CD14-positive monocyte (primary cell): Measurements from ENCODE around the gene TMEM271. TPM values are rescaled to one million over a fixed set of nuclear protein-coding genes. Genes with fewer than 3 reads are reported as not detected.

ENCODE experiments used
- DNase-seq, 3 donors: peaks; one replicate each; pipeline ENCODE4 v3.0.0-alpha.2; 2011 to 2022
- H2AFZ ChIP-seq: 2 replicates; pipeline ENCODE4 v1.6.0; 2012; ENCODE audit warnings: mild to moderate bottlenecking, low read depth, low read length, inconsistent platforms; ENCODE audit not compliant: insufficient read depth, poor library complexity, severe bottlenecking
- H3K27ac ChIP-seq, 2 donors: 1 replicate in 1 of 2; 2 replicates in 1 of 2; pipeline ENCODE4 v1.5.1; 2012 to 2013; ENCODE audit warnings: low read length in 2 of 2, control low read depth in 1 of 2, inconsistent platforms in 1 of 2, low read depth in 1 of 2, mild to moderate bottlenecking in 1 of 2
- H3K27me3 ChIP-seq, 2 donors: one replicate each; pipeline versions ENCODE4 v1.6.0 to v1.6.1; 2011 to 2013; ENCODE audit warnings: low read length in 2 of 2; ENCODE audit not compliant: control insufficient read depth in 2 of 2, insufficient read depth in 2 of 2
- H3K36me3 ChIP-seq, 2 donors: replicated peaks in 1 of 2; 1 replicate in 1 of 2; 2 replicates in 1 of 2; pipeline versions ENCODE4 v1.5.1 to v1.6.1; 2012 to 2013; ENCODE audit warnings: low read length in 2 of 2, control low read depth in 1 of 2, inconsistent platforms in 1 of 2, mild to moderate bottlenecking in 1 of 2; ENCODE audit not compliant: insufficient read depth in 2 of 2, control insufficient read depth in 1 of 2
- H3K4me1 ChIP-seq, 2 donors: 1 replicate in 1 of 2; 2 replicates in 1 of 2; pipeline versions ENCODE4 v1.5.1 to v1.6.1; 2012 to 2013; ENCODE audit warnings: low read length in 2 of 2, control low read depth in 1 of 2, inconsistent platforms in 1 of 2, mild to moderate bottlenecking in 1 of 2, moderate library complexity in 1 of 2; ENCODE audit not compliant: insufficient read depth in 2 of 2, control insufficient read depth in 1 of 2
- H3K4me2 ChIP-seq: replicated peaks from 2 replicates; pipeline ENCODE3; 2012; ENCODE audit warnings: low read length, moderate library complexity, mild to moderate bottlenecking; ENCODE audit not compliant: poor library complexity, severe bottlenecking; ENCODE audit errors: extremely low read depth
- H3K4me3 ChIP-seq, 3 experiments: fragments of 200-600 bp in 1 of 3; sonication (generic) in 1 of 3; replicated peaks in 1 of 3; 1 replicate in 2 of 3; 2 replicates in 1 of 3; pipeline ENCODE4 v1.5.1; 2011 to 2013; ENCODE audit warnings: low read length in 3 of 3, mild to moderate bottlenecking in 3 of 3, control low read depth in 2 of 3, low read depth in 2 of 3, inconsistent platforms in 1 of 3, moderate library complexity in 1 of 3
- H3K79me2 ChIP-seq: 2 replicates; pipeline ENCODE4 v1.6.0; 2012; ENCODE audit warnings: mild to moderate bottlenecking, control low read depth, inconsistent platforms, low read length, moderate library complexity; ENCODE audit not compliant: insufficient read depth
- H3K9ac ChIP-seq: 2 replicates; pipeline ENCODE4 v1.6.0; 2017; ENCODE audit warnings: low read length, mild to moderate bottlenecking; ENCODE audit not compliant: insufficient read depth, poor library complexity, severe bottlenecking
- H3K9me3 ChIP-seq, 2 donors: replicated peaks in 1 of 2; 1 replicate in 1 of 2; 2 replicates in 1 of 2; pipeline versions ENCODE4 v1.5.1 to v1.6.1; 2012 to 2013; ENCODE audit warnings: low read length in 2 of 2, control low read depth in 1 of 2; ENCODE audit not compliant: control insufficient read depth in 1 of 2, insufficient read depth in 1 of 2
- H4K20me1 ChIP-seq: 2 replicates; pipeline ENCODE4 v1.6.0; 2012; ENCODE audit warnings: mild to moderate bottlenecking, low read length, control low read depth, moderate library complexity; ENCODE audit not compliant: insufficient read depth
- H3K27ac Mint-ChIP-seq, 7 donors: one replicate each; pipeline ENCODE4 v1.8.0; 2020; ENCODE audit warnings: mild to moderate bottlenecking in 7 of 7, mixed read lengths in 7 of 7, moderate library complexity in 6 of 7, inconsistent platforms in 2 of 7
- H3K27me3 Mint-ChIP-seq, 3 donors: one replicate each; pipeline ENCODE4 v1.8.0; 2021 to 2022; ENCODE audit warnings: low read depth in 3 of 3, mild to moderate bottlenecking in 3 of 3, mixed read lengths in 3 of 3, moderate library complexity in 3 of 3, inconsistent platforms in 1 of 3
- H3K36me3 Mint-ChIP-seq, 2 donors: one replicate each; pipeline ENCODE4 v1.8.0; 2020; ENCODE audit warnings: mixed read lengths in 2 of 2, inconsistent platforms in 1 of 2, mild to moderate bottlenecking in 1 of 2
- H3K4me1 Mint-ChIP-seq: one replicate; pipeline ENCODE4 v1.8.0; 2020; ENCODE audit warnings: mild to moderate bottlenecking, mixed read lengths
- H3K4me3 Mint-ChIP-seq, 2 donors: one replicate each; pipeline ENCODE4 v1.8.0; 2020; ENCODE audit warnings: mild to moderate bottlenecking in 2 of 2, mixed read lengths in 2 of 2, moderate library complexity in 1 of 2
- H3K9me3 Mint-ChIP-seq, 7 donors: one replicate each; pipeline ENCODE4 v1.8.0; 2020 to 2022; ENCODE audit warnings: mixed read lengths in 7 of 7, mild to moderate bottlenecking in 6 of 7, moderate library complexity in 6 of 7, inconsistent platforms in 2 of 7
- WGBS: methylation state at CpG from one replicate; pipeline ENCODE4 v1.1.5; 2013; ENCODE audit warnings: missing lambda C conversion rate; ENCODE audit not compliant: insufficient coverage; 5-methylcytosine and 5-hydroxymethylcytosine counted together
- intact Hi-C, 2 donors: fragments of 100-400 bp; cut with micrococcal nuclease; formaldehyde crosslinking; loops; one replicate each; pipeline versions ENCODE4 v1.15.0 to v1.15.1; 2023
- polyA plus RNA-seq, 3 donors: library from polyadenylated mRNA; depleted of rRNA in 1 of 3; unstranded in 2 of 3; stranded (reverse) in 1 of 3; fragments of 300-500 nt in 2 of 3; fragments of >200 nt in 1 of 3; fragmentation: Illumina TruSeq in 2 of 3; gene quantifications; 1 replicate in 2 of 3; 2 replicates in 1 of 3; pipeline ENCODE4 v1.2.3, GENCODE V29; 2012 to 2021
- TF ChIP-seq, protein P1 (sequence below): fragments of 200-600 bp; IDR thresholded peaks from one replicate; pipeline ENCODE4 v1.8.0; 2022; ENCODE audit warnings: antibody characterized with exemption, mild to moderate bottlenecking

Gene TMEM271
- polyA plus RNA-seq, 3 donors: not detected

- H3K36me3 Mint-ChIP-seq: no peaks in the 10 kb centered on the region
- no peak overlapping the region for H3K4me3 Mint-ChIP-seq
- H2AFZ ChIP-seq: no peak overlapping the region
- no peak overlapping the region for H3K27ac Mint-ChIP-seq
- H3K9ac ChIP-seq: no peak overlapping the region
- no peak for DNase-seq
- no peaks in the 10 kb centered on the region for H3K27me3 ChIP-seq
- no peak overlapping the region for H3K4me3 ChIP-seq
- H3K4me1 Mint-ChIP-seq: no peaks in the 10 kb centered on the region
- H3K9me3 Mint-ChIP-seq: peaks cover 16 to 44% (median 34%) of the 10 kb centered on the region in 7 donors
- no peak overlapping the region for H3K4me2 ChIP-seq
- no peaks in the 10 kb centered on the region for H3K36me3 ChIP-seq
- intact Hi-C loops: no loop called here
- H3K27me3 Mint-ChIP-seq: peaks cover 6 to 18% (median 14%) of the 10 kb centered on the region in 3 donors
- no peaks in the 10 kb centered on the region for H4K20me1 ChIP-seq
- WGBS: 94% methylated on average over 6 of the region's 12 CpGs
- peaks cover 16 to 20% of the 10 kb centered on the region in 2 donors for H3K9me3 ChIP-seq
- no peaks in the 10 kb centered on the region for H3K4me1 ChIP-seq
- no peaks in the 10 kb centered on the region for H3K79me2 ChIP-seq
- no peak overlapping the region for H3K27ac ChIP-seq
- TF ChIP-seq, protein P1, sequence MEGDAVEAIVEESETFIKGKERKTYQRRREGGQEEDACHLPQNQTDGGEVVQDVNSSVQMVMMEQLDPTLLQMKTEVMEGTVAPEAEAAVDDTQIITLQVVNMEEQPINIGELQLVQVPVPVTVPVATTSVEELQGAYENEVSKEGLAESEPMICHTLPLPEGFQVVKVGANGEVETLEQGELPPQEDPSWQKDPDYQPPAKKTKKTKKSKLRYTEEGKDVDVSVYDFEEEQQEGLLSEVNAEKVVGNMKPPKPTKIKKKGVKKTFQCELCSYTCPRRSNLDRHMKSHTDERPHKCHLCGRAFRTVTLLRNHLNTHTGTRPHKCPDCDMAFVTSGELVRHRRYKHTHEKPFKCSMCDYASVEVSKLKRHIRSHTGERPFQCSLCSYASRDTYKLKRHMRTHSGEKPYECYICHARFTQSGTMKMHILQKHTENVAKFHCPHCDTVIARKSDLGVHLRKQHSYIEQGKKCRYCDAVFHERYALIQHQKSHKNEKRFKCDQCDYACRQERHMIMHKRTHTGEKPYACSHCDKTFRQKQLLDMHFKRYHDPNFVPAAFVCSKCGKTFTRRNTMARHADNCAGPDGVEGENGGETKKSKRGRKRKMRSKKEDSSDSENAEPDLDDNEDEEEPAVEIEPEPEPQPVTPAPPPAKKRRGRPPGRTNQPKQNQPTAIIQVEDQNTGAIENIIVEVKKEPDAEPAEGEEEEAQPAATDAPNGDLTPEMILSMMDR: no peak
These were observed 14.3 kb upstream of the TMEM271 start for GRCh38 chr4:590313-590841.

GRCh38 chr4:589219-589963 is 13.3 kb upstream of the TMEM271 start:
- peaks cover 14 to 41% (median 35%) of the 10 kb centered on the region in 7 donors for H3K9me3 Mint-ChIP-seq
- H3K27ac ChIP-seq: no peak overlapping the region
- H3K27me3 ChIP-seq: no peaks in the 10 kb centered on the region
- peak overlapping the region in 1 of 7 donors; percentile 29 for H3K27ac Mint-ChIP-seq
- no peak for DNase-seq
- intact Hi-C loops: no loop called here
- H4K20me1 ChIP-seq: no peaks in the 10 kb centered on the region
- 95% methylated on average over 9 of the region's 16 CpGs for WGBS
- no peak overlapping the region for H3K4me3 Mint-ChIP-seq
- no peak overlapping the region for H3K4me2 ChIP-seq
- no peak overlapping the region for H3K9ac ChIP-seq
- no peaks in the 10 kb centered on the region for H3K79me2 ChIP-seq
- H3K36me3 ChIP-seq: no peaks in the 10 kb centered on the region
- H3K27me3 Mint-ChIP-seq: peaks cover 8 to 16% (median 15%) of the 10 kb centered on the region in 3 donors
- H3K4me3 ChIP-seq: no peak overlapping the region
- no peak overlapping the region for H2AFZ ChIP-seq
- peaks cover 16 to 23% of the 10 kb centered on the region in 2 donors for H3K9me3 ChIP-seq
- H3K4me1 Mint-ChIP-seq: no peaks in the 10 kb centered on the region
- H3K4me1 ChIP-seq: no peaks in the 10 kb centered on the region
- TF ChIP-seq, protein P1: no peak
- no peaks in the 10 kb centered on the region for H3K36me3 Mint-ChIP-seq
